ENCODE measurements around the gene BEGAIN.

GRCh38 chr14:100495917-100496316, 91.3 kb downstream of the BEGAIN start:
- TF ChIP-seq CTCF (IDR thresholded peaks at IDR 0.05 in 2 of 3, conservative IDR thresholded peaks at IDR 0.05 in 1 of 3; ENCODE audit: insufficient read depth in 2 of 3, low read depth in 1 of 3, low read length in 3 of 3) (no peak), ZFX (CRISPR knock-in tag; IDR thresholded peaks at IDR 0.05) (no peak), ZFP1 (CRISPR knock-in tag; IDR thresholded peaks at IDR 0.05) (no peak)

Data from K562 (cell line).